ENCODE measurements around the gene SNAI3. TPM values are rescaled to one million over a fixed set of nuclear protein-coding genes. Genes with fewer than 3 reads are reported as not detected.

Gene SNAI3
- total and polyA plus RNA-seq, 5 donors from 2014 or later, result 10.4 to 17.4 (median 16.1) TPM

DNA sequence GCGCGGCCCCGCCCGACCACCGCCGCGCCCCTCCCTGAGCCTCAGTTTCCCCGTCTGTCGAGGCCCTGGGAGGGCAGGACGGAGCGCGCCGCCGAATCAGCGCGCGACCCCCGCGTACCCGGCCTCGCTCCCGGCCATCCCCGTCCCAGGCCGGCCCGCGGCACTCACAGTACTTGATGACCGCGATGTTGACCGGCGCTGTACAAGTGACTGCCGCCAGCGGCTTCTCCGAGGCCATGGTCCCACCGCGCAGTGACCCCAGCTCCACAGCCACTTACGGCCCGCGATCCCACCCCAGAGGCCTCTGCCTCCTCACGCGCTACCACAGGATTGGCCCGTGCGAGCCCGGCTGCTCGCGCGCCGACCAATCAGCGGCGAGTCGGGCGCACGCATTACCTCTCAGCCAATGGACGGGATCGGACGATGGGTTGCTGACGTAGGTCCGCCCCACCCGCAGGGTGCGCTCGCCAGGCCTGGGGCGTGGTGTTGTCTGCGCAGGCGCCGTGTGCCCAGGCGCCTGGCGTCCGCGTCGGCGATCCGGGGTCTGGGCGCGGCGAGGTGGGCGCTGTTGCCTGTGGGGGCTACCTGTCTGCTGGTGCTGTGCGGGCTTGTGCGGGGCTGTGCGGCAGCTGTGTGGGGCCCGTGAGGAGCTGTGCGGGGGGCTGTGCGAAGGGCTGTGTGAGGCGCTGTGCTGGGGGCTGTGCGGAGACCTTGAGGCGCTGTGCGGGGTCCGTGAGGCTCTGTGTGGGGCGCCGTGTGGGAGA lies 23.3 kb downstream of the SNAI3 start, which contains the start of gene MVD:
Gene MVD (minus strand): TSS at position 249 of the 764 bp plus-strand sequence. CDS start 11 bp downstream, at position 238.
- Mint-ChIP-seq H3K4me3 (peak within 1 kb of the TSS; percentile 93 to 95 (median 94)), H3K27ac (peak within 1 kb of the TSS; percentile 85 to 96 (median 93)), H3K27me3 (no peaks in the 10 kb centered on the region), H3K36me3 (peaks cover 3% of the 10 kb centered on the region), H3K9me3 (no peaks in the 10 kb centered on the region), H3K4me1 (peaks cover 7 to 29% (median 13%) of the 10 kb centered on the region in 4 donors)
- Histone ChIP-seq H3K9me3 (ENCODE audit: control insufficient read depth in 2 of 2, low read length in 2 of 2) (no peaks in the 10 kb centered on the region), H3K36me3 (ENCODE audit: control insufficient read depth, insufficient read depth, low read length) (no peaks in the 10 kb centered on the region), H3K4me3 (ENCODE audit: low read depth, low read length) (peak within 1 kb of the TSS; percentile 59), H3K27me3 (ENCODE audit: control insufficient read depth, insufficient read depth, low read length) (no peaks in the 10 kb centered on the region), H3K27ac (ENCODE audit: insufficient read depth, low read length, poor library complexity, severe bottlenecking) (peak within 1 kb of the TSS; percentile 88), H3K4me1 (ENCODE audit: control insufficient read depth, insufficient read depth, low read length, poor library complexity, severe bottlenecking) (peaks cover 19% of the 10 kb centered on the region)
- peak; percentile 98 to 99 for ATAC-seq (ENCODE audit: low read depth in 2 of 2)
- DNase-seq, result peak; percentile 95 to 98 (median 95)

DNA sequence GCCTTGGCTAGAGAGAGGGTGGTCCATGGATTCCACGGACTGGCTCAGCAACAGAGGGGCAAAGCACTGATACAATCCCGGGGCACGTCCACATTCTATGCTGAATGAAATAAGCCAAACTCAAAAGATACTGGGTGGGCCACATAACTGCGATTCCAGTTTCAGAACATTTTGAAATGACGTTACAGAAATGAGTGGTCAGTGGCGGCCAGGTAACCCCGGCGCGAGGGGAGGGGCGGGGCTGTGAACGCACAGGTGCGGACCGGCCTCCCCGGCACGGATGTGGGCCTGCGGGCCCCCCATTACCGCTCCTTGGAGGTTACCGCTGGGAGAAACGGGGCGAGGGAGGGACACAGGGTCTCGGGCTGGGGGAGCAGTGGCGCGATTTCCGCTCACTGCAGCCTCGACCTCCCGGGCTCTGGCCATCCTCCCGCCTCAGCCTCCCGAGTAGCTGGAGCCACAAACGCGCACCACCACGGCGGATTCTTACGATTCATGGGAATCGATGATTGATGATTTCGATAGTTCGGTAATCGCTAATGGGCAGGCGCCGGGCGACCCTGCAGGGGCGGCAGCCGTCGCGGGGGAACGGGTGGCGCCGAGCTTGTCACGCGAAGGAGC lies 24.0 kb downstream of the SNAI3 start:
- Histone ChIP-seq H3K4me3 (ENCODE audit: low read depth, low read length) (peak overlapping the region; percentile 59), H3K36me3 (ENCODE audit: control insufficient read depth, insufficient read depth, low read length) (no peaks in the 10 kb centered on the region), H3K9me3 (ENCODE audit: control insufficient read depth in 2 of 2, low read length in 2 of 2) (no peaks in the 10 kb centered on the region), H3K4me1 (ENCODE audit: control insufficient read depth, insufficient read depth, low read length, poor library complexity, severe bottlenecking) (peaks cover 19% of the 10 kb centered on the region), H3K27ac (ENCODE audit: insufficient read depth, low read length, poor library complexity, severe bottlenecking) (peak overlapping the region; percentile 88), H3K27me3 (ENCODE audit: control insufficient read depth, insufficient read depth, low read length) (no peaks in the 10 kb centered on the region)
- Mint-ChIP-seq H3K36me3 (peaks cover 2% of the 10 kb centered on the region), H3K4me3 (peak overlapping the region; percentile 84 to 95 (median 92)), H3K27ac (peak overlapping the region; percentile 64 to 90 (median 85)), H3K27me3 (no peaks in the 10 kb centered on the region), H3K9me3 (no peaks in the 10 kb centered on the region), H3K4me1 (peaks cover 7 to 29% (median 13%) of the 10 kb centered on the region in 4 donors)
- ATAC-seq (ENCODE audit: low read depth in 2 of 2) (no peak), DNase-seq (peak in 2 of 3 donors; percentile 16 to 27)

DNA sequence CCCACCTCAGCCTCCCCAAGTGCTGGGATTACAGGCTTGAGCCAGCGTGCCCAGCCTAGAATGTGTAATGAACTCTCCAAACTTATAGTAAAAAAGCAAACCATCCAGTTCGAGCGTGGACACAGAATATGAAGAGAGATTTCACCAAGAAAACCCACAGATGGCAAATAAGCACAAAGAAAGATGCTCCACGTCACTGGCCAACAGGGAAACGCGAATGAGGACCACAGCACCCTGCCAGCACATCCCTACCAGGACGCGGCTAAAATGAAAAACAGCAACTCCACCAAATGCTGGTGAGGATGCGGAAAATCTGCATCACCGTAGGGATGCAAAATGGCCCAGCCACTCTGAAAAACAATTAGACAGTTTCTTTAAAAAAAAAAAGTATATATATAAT lies 24.8 kb downstream of the SNAI3 start:
- Histone ChIP-seq H3K27ac (ENCODE audit: insufficient read depth, low read length, poor library complexity, severe bottlenecking) (no peak overlapping the region), H3K9me3 (ENCODE audit: control insufficient read depth in 2 of 2, low read length in 2 of 2) (no peaks in the 10 kb centered on the region), H3K4me1 (ENCODE audit: control insufficient read depth, insufficient read depth, low read length, poor library complexity, severe bottlenecking) (peaks cover 19% of the 10 kb centered on the region), H3K4me3 (ENCODE audit: low read depth, low read length) (peak overlapping the region; percentile 26), H3K27me3 (ENCODE audit: control insufficient read depth, insufficient read depth, low read length) (no peaks in the 10 kb centered on the region), H3K36me3 (ENCODE audit: control insufficient read depth, insufficient read depth, low read length) (no peaks in the 10 kb centered on the region)
- ATAC-seq (ENCODE audit: low read depth in 2 of 2) (no peak), DNase-seq (no peak)
- H3K36me3 Mint-ChIP-seq, result no peaks in the 10 kb centered on the region
- peaks cover 7 to 29% (median 13%) of the 10 kb centered on the region in 4 donors for H3K4me1 Mint-ChIP-seq
- peak overlapping the region; percentile 7 to 93 (median 72) for H3K4me3 Mint-ChIP-seq
- H3K9me3 Mint-ChIP-seq, result no peaks in the 10 kb centered on the region
- H3K27ac Mint-ChIP-seq, result peak overlapping the region in 1 of 3 donors; percentile 85
- H3K27me3 Mint-ChIP-seq, result no peaks in the 10 kb centered on the region

DNA sequence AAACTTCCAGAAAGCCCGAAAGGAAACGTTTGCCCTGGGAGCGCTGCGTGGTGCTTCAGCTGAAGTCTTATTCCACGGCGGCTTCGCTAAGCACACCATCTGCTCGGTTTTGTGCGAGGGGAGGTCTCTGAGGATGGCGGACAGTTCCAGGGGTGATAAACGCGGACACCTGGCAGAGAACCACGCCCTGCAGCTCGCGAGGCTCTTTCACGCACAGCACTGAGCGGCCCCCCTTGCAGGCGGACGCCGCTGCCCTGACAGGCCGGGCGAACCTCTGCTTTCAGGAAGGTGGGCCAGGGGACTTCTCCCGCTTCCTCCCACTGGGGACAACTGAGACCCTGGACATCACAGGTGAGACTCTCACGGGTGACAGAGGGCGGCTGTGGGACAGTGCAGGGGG lies 27.1 kb downstream of the SNAI3 start:
- DNase-seq (no peak), ATAC-seq (ENCODE audit: low read depth in 2 of 2) (no peak)
- Histone ChIP-seq H3K9me3 (ENCODE audit: control insufficient read depth in 2 of 2, low read length in 2 of 2) (no peaks in the 10 kb centered on the region), H3K27ac (ENCODE audit: insufficient read depth, low read length, poor library complexity, severe bottlenecking) (no peak overlapping the region), H3K27me3 (ENCODE audit: control insufficient read depth, insufficient read depth, low read length) (no peaks in the 10 kb centered on the region), H3K4me1 (ENCODE audit: control insufficient read depth, insufficient read depth, low read length, poor library complexity, severe bottlenecking) (peaks cover 18% of the 10 kb centered on the region), H3K36me3 (ENCODE audit: control insufficient read depth, insufficient read depth, low read length) (no peaks in the 10 kb centered on the region), H3K4me3 (ENCODE audit: low read depth, low read length) (no peak overlapping the region)
- Mint-ChIP-seq H3K36me3 (peaks cover 5% of the 10 kb centered on the region), H3K27ac (no peak overlapping the region), H3K9me3 (no peaks in the 10 kb centered on the region), H3K4me3 (no peak overlapping the region), H3K27me3 (no peaks in the 10 kb centered on the region), H3K4me1 (peaks cover 7 to 20% (median 13%) of the 10 kb centered on the region in 4 donors)

DNA sequence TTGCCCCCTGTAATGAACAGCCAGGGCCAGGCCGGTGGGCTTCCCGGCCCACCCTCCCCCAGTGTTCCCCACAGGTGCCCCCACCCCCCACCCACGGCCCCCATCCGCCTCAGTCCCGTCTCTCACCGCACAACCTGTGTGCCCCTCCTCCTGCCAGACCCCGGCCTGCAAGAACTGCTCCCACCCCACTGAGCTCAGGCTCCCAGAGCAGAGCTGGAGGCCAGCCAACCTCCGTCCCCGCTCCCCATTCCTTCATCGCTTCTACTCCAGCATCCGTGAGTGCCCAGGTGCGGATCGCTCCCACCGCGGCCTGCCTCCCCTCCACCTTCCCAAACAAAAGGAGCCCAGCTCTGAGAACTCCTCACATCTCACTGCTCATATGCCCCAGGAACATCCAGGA lies 27.6 kb downstream of the SNAI3 start:
- Mint-ChIP-seq H3K4me1 (peaks cover 7 to 18% (median 13%) of the 10 kb centered on the region in 4 donors), H3K4me3 (no peak overlapping the region), H3K27me3 (no peaks in the 10 kb centered on the region), H3K9me3 (no peaks in the 10 kb centered on the region), H3K36me3 (peaks cover 5% of the 10 kb centered on the region), H3K27ac (no peak overlapping the region)
- Histone ChIP-seq H3K4me3 (ENCODE audit: low read depth, low read length) (no peak overlapping the region), H3K9me3 (ENCODE audit: control insufficient read depth in 2 of 2, low read length in 2 of 2) (no peaks in the 10 kb centered on the region), H3K36me3 (ENCODE audit: control insufficient read depth, insufficient read depth, low read length) (no peaks in the 10 kb centered on the region), H3K4me1 (ENCODE audit: control insufficient read depth, insufficient read depth, low read length, poor library complexity, severe bottlenecking) (peaks cover 14% of the 10 kb centered on the region), H3K27me3 (ENCODE audit: control insufficient read depth, insufficient read depth, low read length) (no peaks in the 10 kb centered on the region), H3K27ac (ENCODE audit: insufficient read depth, low read length, poor library complexity, severe bottlenecking) (no peak overlapping the region)
- no peak for DNase-seq
- no peak for ATAC-seq (ENCODE audit: low read depth in 2 of 2)

DNA sequence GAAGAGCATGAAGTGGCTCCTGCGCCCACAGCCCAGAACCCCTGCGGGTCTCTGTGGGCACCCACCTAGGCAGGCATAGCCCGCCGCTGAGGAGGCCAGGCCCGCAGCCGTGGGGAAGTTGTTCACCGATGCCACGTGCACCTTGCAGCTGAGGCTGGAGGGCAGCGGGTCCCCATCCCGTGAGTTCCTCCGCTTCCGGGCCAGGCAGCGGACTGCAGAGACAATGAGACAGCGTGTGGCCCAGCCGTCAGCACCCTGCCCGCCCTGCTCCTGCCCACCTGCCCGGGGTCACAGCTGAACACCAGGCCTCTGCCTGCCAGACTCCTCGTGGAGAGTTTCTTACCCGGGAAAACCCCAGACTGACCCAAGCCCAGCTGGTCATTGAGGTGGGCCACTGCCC lies 28.9 kb downstream of the SNAI3 start:
- no peaks in the 10 kb centered on the region for H3K9me3 ChIP-seq (ENCODE audit: control insufficient read depth in 2 of 2, low read length in 2 of 2)
- no peaks in the 10 kb centered on the region for H3K27me3 ChIP-seq (ENCODE audit: control insufficient read depth, insufficient read depth, low read length)
- H3K4me3 Mint-ChIP-seq, result no peak overlapping the region
- no peaks in the 10 kb centered on the region for H3K36me3 ChIP-seq (ENCODE audit: control insufficient read depth, insufficient read depth, low read length)
- H3K27ac Mint-ChIP-seq, result no peak overlapping the region
- no peak overlapping the region for H3K27ac ChIP-seq (ENCODE audit: insufficient read depth, low read length, poor library complexity, severe bottlenecking)
- DNase-seq (no peak), ATAC-seq (ENCODE audit: low read depth in 2 of 2) (no peak)
- peaks cover 6% of the 10 kb centered on the region for H3K4me1 ChIP-seq (ENCODE audit: control insufficient read depth, insufficient read depth, low read length, poor library complexity, severe bottlenecking)
- H3K4me3 ChIP-seq (ENCODE audit: low read depth, low read length), result no peak overlapping the region
- peaks cover 7 to 12% (median 10%) of the 10 kb centered on the region in 4 donors for H3K4me1 Mint-ChIP-seq
- H3K27me3 Mint-ChIP-seq, result no peaks in the 10 kb centered on the region
- H3K9me3 Mint-ChIP-seq, result no peaks in the 10 kb centered on the region
- peaks cover 5% of the 10 kb centered on the region for H3K36me3 Mint-ChIP-seq

DNA sequence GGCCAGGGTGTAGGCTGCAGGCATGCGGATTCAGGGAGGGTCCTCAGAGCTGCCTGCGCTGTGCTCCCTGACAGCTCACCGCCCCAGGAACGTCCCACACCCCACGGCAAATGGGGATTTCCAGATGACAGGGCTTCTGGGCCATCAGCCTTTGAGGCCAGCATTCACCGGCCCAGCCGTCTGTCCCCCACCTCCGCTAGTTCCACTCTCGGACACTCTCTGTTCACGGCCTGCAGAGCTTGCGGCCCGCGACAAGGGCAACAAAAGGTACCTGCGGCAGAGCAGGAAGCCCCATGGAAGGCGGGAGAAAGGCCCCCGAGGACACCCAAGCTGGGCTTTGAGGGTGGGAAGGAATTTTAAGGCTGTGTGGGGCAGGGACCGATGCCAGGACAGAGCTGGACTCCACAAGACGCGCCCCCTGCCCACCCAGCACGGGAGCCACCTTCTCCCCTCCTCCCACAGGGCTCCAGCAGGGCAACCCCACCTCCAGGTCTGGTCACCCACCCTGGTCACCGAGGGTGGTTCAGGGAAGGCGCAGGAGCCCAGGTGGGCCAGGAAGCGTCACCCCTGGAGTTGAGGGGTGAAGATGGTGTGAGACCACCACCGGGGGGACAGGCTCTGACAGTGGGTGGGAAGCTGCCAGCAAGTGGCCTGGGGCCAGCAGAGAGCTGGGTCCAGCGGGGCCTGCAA lies 29.9 kb downstream of the SNAI3 start:
- H3K4me3 Mint-ChIP-seq, result no peak overlapping the region
- peak overlapping the region in 1 of 3 donors; percentile 5 for H3K27ac Mint-ChIP-seq
- Histone ChIP-seq H3K36me3 (ENCODE audit: control insufficient read depth, insufficient read depth, low read length) (no peaks in the 10 kb centered on the region), H3K27ac (ENCODE audit: insufficient read depth, low read length, poor library complexity, severe bottlenecking) (no peak overlapping the region), H3K27me3 (ENCODE audit: control insufficient read depth, insufficient read depth, low read length) (no peaks in the 10 kb centered on the region), H3K4me1 (ENCODE audit: control insufficient read depth, insufficient read depth, low read length, poor library complexity, severe bottlenecking) (peaks cover 9% of the 10 kb centered on the region), H3K4me3 (ENCODE audit: low read depth, low read length) (no peak overlapping the region), H3K9me3 (ENCODE audit: control insufficient read depth in 2 of 2, low read length in 2 of 2) (no peaks in the 10 kb centered on the region)
- H3K36me3 Mint-ChIP-seq, result peaks cover 5% of the 10 kb centered on the region
- DNase-seq (no peak), ATAC-seq (ENCODE audit: low read depth in 2 of 2) (no peak)
- peaks cover 0 to 11% (median 6%) of the 10 kb centered on the region in 4 donors for H3K4me1 Mint-ChIP-seq
- peaks cover 0 to 2% (median 0%) of the 10 kb centered on the region in 7 donors for H3K9me3 Mint-ChIP-seq
- no peaks in the 10 kb centered on the region for H3K27me3 Mint-ChIP-seq
